PC-9 (cell line): Measurements from ENCODE around the gene ZDHHC9. TPM values are rescaled to one million over a fixed set of nuclear protein-coding genes. Genes with fewer than 3 reads are reported as not detected.

ENCODE experiments used
- BruUV-seq: library from RNA; stranded (reverse); fragments of 400-500 nt; replicated peaks from 2 replicates; lab custom pipeline; 2021; lab: Mats Ljungman, UMichigan
- CTCF ChIA-PET: fragments of 300-600 bp; sonication (Branson Sonifier 250); formaldehyde crosslinking; loops from one replicate; lab custom pipeline; 2022; ENCODE audit warnings: antibody characterized with exemption; lab: Charles Lee
- POLR2A ChIA-PET: fragments of 300-600 bp; sonication (Branson Sonifier 250); formaldehyde crosslinking; loops from one replicate; lab custom pipeline; 2022; ENCODE audit warnings: antibody characterized with exemption; ENCODE audit not compliant: unreplicated experiment; lab: Charles Lee
- DNase-seq, 2 experiments: peaks; one replicate each; pipeline versions ENCODE4 v3.0.0 to v3.0.0-alpha.2; 2015 to 2022; ENCODE audit warnings: mixed read lengths in 1 of 2
- H2AFZ ChIP-seq: fragments of 200-600 bp; sonication (generic); 2 replicates; pipeline ENCODE4 v1.8.1; 2017; ENCODE audit warnings: antibody characterized with exemption
- H3F3A ChIP-seq: fragments of 200-600 bp; sonication (generic); 2 replicates; pipeline ENCODE4 v1.8.1; 2017; ENCODE audit warnings: antibody characterized with exemption, mild to moderate bottlenecking, low read depth; ENCODE audit not compliant: insufficient read depth
- H3K27ac ChIP-seq: fragments of 200-600 bp; sonication (generic); 2 replicates; pipeline ENCODE4 v1.6.1; 2016; ENCODE audit warnings: mixed run types
- H3K27me3 ChIP-seq: fragments of 200-600 bp; sonication (generic); 2 replicates; pipeline ENCODE4 v1.6.1; 2016; ENCODE audit warnings: low read depth, mixed run types; ENCODE audit not compliant: insufficient read depth
- H3K36me3 ChIP-seq: fragments of 200-600 bp; sonication (generic); 2 replicates; pipeline ENCODE4 v1.6.1; 2016; ENCODE audit warnings: low read depth, mixed run types
- H3K4me1 ChIP-seq: fragments of 200-600 bp; sonication (generic); replicated peaks from 2 replicates; pipeline ENCODE4 v1.6.1; 2016; ENCODE audit warnings: mixed run types; ENCODE audit not compliant: insufficient read depth
- H3K4me2 ChIP-seq: fragments of 200-600 bp; sonication (generic); 2 replicates; pipeline ENCODE4 v1.6.1; 2017; ENCODE audit warnings: mixed run types
- H3K4me3 ChIP-seq: fragments of 200-600 bp; sonication (generic); 2 replicates; pipeline ENCODE4 v1.6.1; 2016; ENCODE audit warnings: mixed run types
- H3K79me2 ChIP-seq: fragments of 200-600 bp; sonication (generic); 2 replicates; pipeline ENCODE4 v1.6.1; 2017; ENCODE audit warnings: low read depth, mixed run types
- H3K9me2 ChIP-seq: fragments of 200-600 bp; sonication (generic); 2 replicates; pipeline ENCODE4 v1.8.1; 2017; ENCODE audit warnings: mild to moderate bottlenecking; ENCODE audit not compliant: insufficient read depth
- H3K9me3 ChIP-seq: fragments of 200-600 bp; sonication (generic); 2 replicates; pipeline ENCODE4 v1.8.1; 2016; ENCODE audit warnings: low read depth; ENCODE audit not compliant: insufficient read depth
- H4K20me1 ChIP-seq: fragments of 200-600 bp; sonication (generic); 2 replicates; pipeline ENCODE4 v1.8.1; 2017; ENCODE audit not compliant: insufficient read depth
- CTCF ChIP-seq: fragments of 200-600 bp; sonication (generic); conservative IDR thresholded peaks from 2 replicates; pipeline ENCODE4 v1.6.1; 2017; ENCODE audit warnings: mixed run types, antibody characterized with exemption, mild to moderate bottlenecking, moderate library complexity
- EZH2 ChIP-seq: fragments of 200-600 bp; sonication (generic); IDR thresholded peaks from 2 replicates; pipeline ENCODE4 v1.8.0; 2017; ENCODE audit warnings: antibody characterized with exemption, low read depth
- intact Hi-C: fragments of 100-400 bp; cut with micrococcal nuclease; formaldehyde crosslinking; loops from one replicate; pipeline ENCODE4 v1.10.0; 2022; ENCODE audit not compliant: unreplicated experiment
- total RNA-seq: library from RNA; stranded (reverse); gene quantifications from 2 replicates; pipeline ENCODE4 v1.2.3, GENCODE V29; 2021

The ZDHHC9 gene
- total RNA-seq, 1 experiment from 2014 or later: 108 TPM

GRCh38 chrX:129769467-129770154 lies 74.1 kb downstream of the ZDHHC9 start:
- Histone ChIP-seq H3F3A (0 out of 2 replicates have a peak, but pooled peaks cover 6% of the 10 kb centered on the region), H3K27ac (no peak overlapping the region), H4K20me1 (no peaks in the 10 kb centered on the region), H3K9me2 (no peaks in the 10 kb centered on the region), H2AFZ (no peak overlapping the region), H3K79me2 (no peaks in the 10 kb centered on the region), H3K4me3 (no peak overlapping the region), H3K27me3 (no peaks in the 10 kb centered on the region), H3K4me1 (no peaks in the 10 kb centered on the region), H3K36me3 (no peaks in the 10 kb centered on the region), H3K4me2 (no peak overlapping the region), H3K9me3 (no peaks in the 10 kb centered on the region)
- intact Hi-C loops: no loop called here
- ChIA-PET POLR2A (no interaction called here), CTCF (no interaction called here)
- DNase-seq: no peak
- TF ChIP-seq EZH2 (no peak), CTCF (no peak)
- BruUV-seq: no TSS peak

GRCh38 chrX:129768586-129769466 lies 74.9 kb downstream of the ZDHHC9 start:
- no peak overlapping the region for H3K27ac ChIP-seq
- H3F3A ChIP-seq: 0 out of 2 replicates have a peak, but pooled peaks cover 3% of the 10 kb centered on the region
- DNase-seq: no peak
- no TSS peak for BruUV-seq
- no peak overlapping the region for H2AFZ ChIP-seq
- ChIA-PET CTCF (interaction anchor here (0.9 kb wide), 1 partner anchor 42 kb away, joined by 3 read pairs; no protein-coding TSS in a partner anchor), POLR2A (no interaction called here)
- H3K4me1 ChIP-seq: no peaks in the 10 kb centered on the region
- no peaks in the 10 kb centered on the region for H3K9me2 ChIP-seq
- H3K4me3 ChIP-seq: no peak overlapping the region
- H3K27me3 ChIP-seq: no peaks in the 10 kb centered on the region
- no peaks in the 10 kb centered on the region for H3K36me3 ChIP-seq
- intact Hi-C loops: no loop called here
- no peaks in the 10 kb centered on the region for H4K20me1 ChIP-seq
- TF ChIP-seq CTCF: no peak
- no peak for TF ChIP-seq EZH2
- no peaks in the 10 kb centered on the region for H3K9me3 ChIP-seq
- no peaks in the 10 kb centered on the region for H3K79me2 ChIP-seq
- no peak overlapping the region for H3K4me2 ChIP-seq

- Histone ChIP-seq H3K27me3 (no peaks in the 10 kb centered on the region), H3K9me2 (no peaks in the 10 kb centered on the region), H4K20me1 (no peaks in the 10 kb centered on the region), H3F3A (no peaks in the 10 kb centered on the region), H3K9me3 (no peaks in the 10 kb centered on the region), H2AFZ (no peak overlapping the region), H3K4me3 (no peak overlapping the region), H3K79me2 (no peaks in the 10 kb centered on the region), H3K36me3 (no peaks in the 10 kb centered on the region), H3K27ac (no peak overlapping the region), H3K4me2 (no peak overlapping the region), H3K4me1 (no peaks in the 10 kb centered on the region)
- BruUV-seq: no TSS peak
- no peak for TF ChIP-seq EZH2
- TF ChIP-seq CTCF: no peak
- no peak for DNase-seq
- intact Hi-C loops: no loop called here
- ChIA-PET POLR2A (no interaction called here), CTCF (interaction anchor here (0.9 kb wide), 1 partner anchor 41 kb away, joined by 3 read pairs; no protein-coding TSS in a partner anchor)
Observed at GRCh38 chrX:129768186-129768585, 75.5 kb downstream of the ZDHHC9 start.
